Left ventricle myocardium inferior (tissue), 1 donor: ENCODE data around the gene PFKL. TPM values are rescaled to one million over a fixed set of nuclear protein-coding genes. Genes with fewer than 3 reads are reported as not detected.

Experiments used
- DNase-seq: peaks from one replicate; pipeline ENCODE4 v3.0.0-alpha.2; 2020
- H3K27ac ChIP-seq: fragments of 200-600 bp; replicated peaks from 2 replicates; pipeline ENCODE4 v1.8.0; 2021
- H3K27me3 ChIP-seq: fragments of 200-600 bp; 2 replicates; pipeline ENCODE4 v1.8.0; 2021; ENCODE audit warnings: low read depth
- H3K36me3 ChIP-seq: fragments of 200-600 bp; 2 replicates; pipeline ENCODE4 v1.8.0; 2021
- H3K4me1 ChIP-seq: fragments of 200-600 bp; 2 replicates; pipeline ENCODE4 v1.8.0; 2021
- H3K4me3 ChIP-seq: fragments of 200-600 bp; 2 replicates; pipeline ENCODE4 v1.8.0; 2021; ENCODE audit warnings: mild to moderate bottlenecking, moderate library complexity
- H3K9me3 ChIP-seq: fragments of 200-600 bp; replicated peaks from 2 replicates; pipeline ENCODE4 v1.8.0; 2021
- CTCF ChIP-seq: fragments of 200-600 bp; IDR thresholded peaks from 2 replicates; pipeline ENCODE4 v1.8.0; 2021; ENCODE audit warnings: antibody characterized with exemption, mild to moderate bottlenecking, borderline replicate concordance
- intact Hi-C: fragments of 100-400 bp; cut with micrococcal nuclease; formaldehyde crosslinking; loops from one replicate; pipeline ENCODE4 v1.11.0; 2022
- total RNA-seq: library from RNA; stranded (reverse); fragmentation: NEBNext Ultra II Directional; extraction: Animal tissue kit (Norgen Biotek cat#: 25700); gene quantifications from one replicate; pipeline ENCODE4 v1.2.1, GENCODE V29; 2021
- donor health status: DM: no; HTN: yes; CAD: no; lungs with severe emphysema.

The PFKL gene
- total RNA-seq, 1 donor from 2014 or later, result 47.7 TPM

- TF ChIP-seq CTCF, result no peak
- H3K27ac ChIP-seq, result no peak overlapping the region
- H3K27me3 ChIP-seq, result no peaks in the 10 kb centered on the region
- H3K36me3 ChIP-seq, result peaks cover 93% of the 10 kb centered on the region
- H3K4me1 ChIP-seq, result no peaks in the 10 kb centered on the region
- no peak overlapping the region for H3K4me3 ChIP-seq
- no peaks in the 10 kb centered on the region for H3K9me3 ChIP-seq
- DNase-seq, result no peak
- intact Hi-C loops, result no loop called here
Observed at GRCh38 chr21:44322621-44323325, 22.9 kb downstream of the PFKL start.

DNA sequence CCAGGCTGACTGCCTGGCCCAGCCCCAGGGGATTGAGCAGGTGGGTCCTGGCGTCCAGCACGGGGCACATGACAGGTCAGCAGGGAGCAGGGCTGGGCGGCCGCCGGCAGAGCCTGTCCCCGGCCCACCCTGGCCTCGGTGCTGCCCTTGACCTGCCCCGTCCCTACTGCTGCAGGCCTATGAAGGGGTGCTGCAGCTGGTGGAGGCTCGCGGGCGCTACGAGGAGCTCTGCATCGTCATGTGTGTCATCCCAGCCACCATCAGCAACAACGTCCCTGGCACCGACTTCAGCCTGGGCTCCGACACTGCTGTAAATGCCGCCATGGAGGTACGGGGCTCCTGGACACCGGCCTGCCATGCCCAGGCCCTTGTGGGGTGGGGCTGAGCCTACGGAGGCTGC lies 23.7 kb downstream of the PFKL start:
- Histone ChIP-seq H3K27ac (no peak overlapping the region), H3K27me3 (no peaks in the 10 kb centered on the region), H3K4me1 (no peaks in the 10 kb centered on the region), H3K36me3 (peaks cover 85% of the 10 kb centered on the region), H3K9me3 (no peaks in the 10 kb centered on the region), H3K4me3 (no peak overlapping the region)
- no peak for TF ChIP-seq CTCF
- DNase-seq, result no peak
- intact Hi-C loops, result no loop called here

GRCh38 chr21:44324106-44324853 lies 24.4 kb downstream of the PFKL start:
- Histone ChIP-seq H3K27me3 (no peaks in the 10 kb centered on the region), H3K9me3 (no peaks in the 10 kb centered on the region), H3K4me1 (no peaks in the 10 kb centered on the region), H3K4me3 (no peak overlapping the region), H3K36me3 (peaks cover 78% of the 10 kb centered on the region), H3K27ac (no peak overlapping the region)
- no peak for TF ChIP-seq CTCF
- DNase-seq, result no peak
- intact Hi-C loops, result no loop called here

- TF ChIP-seq CTCF, result no peak
- no peaks in the 10 kb centered on the region for H3K4me1 ChIP-seq
- no peaks in the 10 kb centered on the region for H3K9me3 ChIP-seq
- DNase-seq, result no peak
- peaks cover 74% of the 10 kb centered on the region for H3K36me3 ChIP-seq
- H3K27me3 ChIP-seq, result no peaks in the 10 kb centered on the region
- H3K4me3 ChIP-seq, result no peak overlapping the region
- intact Hi-C loops, result no loop called here
- H3K27ac ChIP-seq, result no peak overlapping the region
Observed at GRCh38 chr21:44324854-44325107, 24.9 kb downstream of the PFKL start.

- TF ChIP-seq CTCF, result no peak
- Histone ChIP-seq H3K9me3 (no peaks in the 10 kb centered on the region), H3K4me1 (no peaks in the 10 kb centered on the region), H3K36me3 (peaks cover 65% of the 10 kb centered on the region), H3K4me3 (no peak overlapping the region), H3K27ac (no peak overlapping the region), H3K27me3 (no peaks in the 10 kb centered on the region)
- intact Hi-C loops, result no loop called here
- DNase-seq, result no peak
Observed at GRCh38 chr21:44325386-44326271, 25.8 kb downstream of the PFKL start.
